Chondrocyte (in vitro differentiated cells): ENCODE data around the gene PNLIP. TPM values are rescaled to one million over a fixed set of nuclear protein-coding genes. Genes with fewer than 3 reads are reported as not detected.

Experiments
- DNase-seq: peaks from one replicate; pipeline ENCODE4 v3.0.0; 2021; ENCODE audit warnings: mixed read lengths, low spot score
- H3K27ac Mint-ChIP-seq: one replicate; pipeline ENCODE4 v1.8.0; 2021; ENCODE audit warnings: mild to moderate bottlenecking, moderate library complexity, mixed read lengths; ENCODE audit not compliant: unreplicated experiment
- H3K27me3 Mint-ChIP-seq: 2 replicates; pipeline ENCODE4 v1.8.0; 2021; ENCODE audit warnings: low read depth, mixed read lengths
- H3K36me3 Mint-ChIP-seq: 2 replicates; pipeline ENCODE4 v1.8.0; 2021; ENCODE audit warnings: low read depth, mixed read lengths
- H3K4me1 Mint-ChIP-seq: 2 replicates; pipeline ENCODE4 v1.8.0; 2021; ENCODE audit warnings: low read depth, mild to moderate bottlenecking, mixed read lengths
- H3K4me3 Mint-ChIP-seq: one replicate; pipeline ENCODE4 v1.8.0; 2021; ENCODE audit warnings: mild to moderate bottlenecking, moderate library complexity, mixed read lengths; ENCODE audit not compliant: unreplicated experiment
- H3K9me3 Mint-ChIP-seq: 2 replicates; pipeline ENCODE4 v1.8.0; 2021; ENCODE audit warnings: low read depth, mixed read lengths
- CTCF ChIP-seq: fragments of 200-600 bp; sonication (generic); IDR thresholded peaks from 2 replicates; pipeline ENCODE4 v1.5.0; 2021; ENCODE audit warnings: antibody characterized with exemption, mild to moderate bottlenecking, moderate library complexity
- total RNA-seq: library from RNA; stranded (reverse); gene quantifications from 3 replicates; pipeline ENCODE4 v1.2.1, GENCODE V29; 2021

PNLIP gene
- total RNA-seq, 1 donor from 2014 or later: not detected

- TF ChIP-seq CTCF: no peak
- peaks cover 17% of the 10 kb centered on the region for H3K27me3 Mint-ChIP-seq
- no peaks in the 10 kb centered on the region for H3K4me1 Mint-ChIP-seq
- H3K27ac Mint-ChIP-seq: no peak overlapping the region
- DNase-seq: no peak
- no peaks in the 10 kb centered on the region for H3K9me3 Mint-ChIP-seq
- no peak overlapping the region for H3K4me3 Mint-ChIP-seq
- no peaks in the 10 kb centered on the region for H3K36me3 Mint-ChIP-seq
These were observed 51.8 kb downstream of the PNLIP start for GRCh38 chr10:116597543-116597942.

- H3K27me3 Mint-ChIP-seq: peaks cover 17% of the 10 kb centered on the region
- no peak overlapping the region for H3K27ac Mint-ChIP-seq
- no peaks in the 10 kb centered on the region for H3K4me1 Mint-ChIP-seq
- no peak for DNase-seq
- H3K4me3 Mint-ChIP-seq: no peak overlapping the region
- no peaks in the 10 kb centered on the region for H3K36me3 Mint-ChIP-seq
- TF ChIP-seq CTCF: no peak
- H3K9me3 Mint-ChIP-seq: no peaks in the 10 kb centered on the region
These were observed 52.6 kb downstream of the PNLIP start for GRCh38 chr10:116598329-116598728.

- Mint-ChIP-seq H3K4me1 (no peaks in the 10 kb centered on the region), H3K9me3 (no peaks in the 10 kb centered on the region), H3K4me3 (no peak overlapping the region), H3K36me3 (no peaks in the 10 kb centered on the region), H3K27me3 (peaks cover 13% of the 10 kb centered on the region), H3K27ac (no peak overlapping the region)
- no peak for TF ChIP-seq CTCF
- no peak for DNase-seq
These were observed 54.3 kb downstream of the PNLIP start for GRCh38 chr10:116599991-116600390.

GRCh38 chr10:116602648-116603400 lies 57.1 kb downstream of the PNLIP start:
- H3K36me3 Mint-ChIP-seq: no peaks in the 10 kb centered on the region
- TF ChIP-seq CTCF: no peak
- H3K4me3 Mint-ChIP-seq: no peak overlapping the region
- H3K4me1 Mint-ChIP-seq: no peaks in the 10 kb centered on the region
- peaks cover 11% of the 10 kb centered on the region for H3K27me3 Mint-ChIP-seq
- DNase-seq: no peak
- no peaks in the 10 kb centered on the region for H3K9me3 Mint-ChIP-seq
- H3K27ac Mint-ChIP-seq: no peak overlapping the region

GRCh38 chr10:116606061-116606483 lies 60.3 kb downstream of the PNLIP start:
- no peak for TF ChIP-seq CTCF
- no peak overlapping the region for H3K27ac Mint-ChIP-seq
- peaks cover 7% of the 10 kb centered on the region for H3K27me3 Mint-ChIP-seq
- no peak overlapping the region for H3K4me3 Mint-ChIP-seq
- no peaks in the 10 kb centered on the region for H3K4me1 Mint-ChIP-seq
- no peaks in the 10 kb centered on the region for H3K9me3 Mint-ChIP-seq
- no peak for DNase-seq
- no peaks in the 10 kb centered on the region for H3K36me3 Mint-ChIP-seq
